Hair follicle dermal papilla cell (primary cell): Measurements from ENCODE around the gene MOB4. TPM values are rescaled to one million over a fixed set of nuclear protein-coding genes. Genes with fewer than 3 reads are reported as not detected.

Experiments
- small RNA-seq: library from RNA; depleted of rRNA; stranded (forward); fragments of <200 nt; gene quantifications from one replicate; pipeline ENCODE3, GENCODE V24; 2012
- total RNA-seq: library from RNA; depleted of rRNA; stranded (reverse); fragments of >200 nt; gene quantifications from 2 replicates; pipeline ENCODE4 v1.2.3, GENCODE V29; 2012

The MOB4 gene
- total RNA-seq = 36.4 and 40.4 TPM in 2 replicates

GRCh38 chr2:197515739-197516392 is at the start of gene MOB4:
Gene MOB4, plus strand, starts transcription at chr2:197516066. Its CDS starts 21 bp downstream, at chr2:197516087.

GRCh38 chr2:197499594-197500502 is 16.0 kb upstream of the MOB4 start, which contains the start of the genes HSPD1 and HSPE1:
Gene HSPD1, minus strand, starts transcription at chr2:197499840. Its CDS starts 992 bp downstream, at chr2:197498848.
Gene HSPE1, plus strand, starts transcription at chr2:197500379. Its CDS starts 58 bp downstream, at chr2:197500437.

Small RNA genes within 50 kb of the gene (small RNA-seq; reads per million reads assigned to genes)
- gene AC020550.1 = not detected

Other genes starting within 250 kb of the MOB4 start
- 8.0 and 30.5 TPM in 2 replicates for gene ANKRD44, start 205.3 kb upstream of the MOB4 start, total RNA-seq
- gene SF3B1, start 81.0 kb upstream of the MOB4 start, total RNA-seq = 248 and 327 TPM in 2 replicates
- gene COQ10B, start 62.5 kb upstream of the MOB4 start, total RNA-seq = 57.4 and 60.1 TPM in 2 replicates
- 62.5 and 65.9 TPM in 2 replicates for gene HSPD1, start 16.2 kb upstream of the MOB4 start, total RNA-seq
- 17.9 and 18.8 TPM in 2 replicates for gene HSPE1, start 15.7 kb upstream of the MOB4 start, total RNA-seq
- gene RFTN2, start 159.5 kb downstream of the MOB4 start, total RNA-seq = 10.4 and 17.5 TPM in 2 replicates
- gene MARS2, start 189.3 kb downstream of the MOB4 start, total RNA-seq = 3.9 and 4.2 TPM in 2 replicates